ENCODE results near the gene ODAD3. TPM values are rescaled to one million over a fixed set of nuclear protein-coding genes. Genes with fewer than 3 reads are reported as not detected.
"Not testable (repeated sequence)": the region's sequence is repeated elsewhere in the genome, so short reads cannot be mapped to it uniquely, and the experiment has no call there.

Gene ODAD3
- total RNA-seq, 1 donor from 2014 or later: not detected

DNA sequence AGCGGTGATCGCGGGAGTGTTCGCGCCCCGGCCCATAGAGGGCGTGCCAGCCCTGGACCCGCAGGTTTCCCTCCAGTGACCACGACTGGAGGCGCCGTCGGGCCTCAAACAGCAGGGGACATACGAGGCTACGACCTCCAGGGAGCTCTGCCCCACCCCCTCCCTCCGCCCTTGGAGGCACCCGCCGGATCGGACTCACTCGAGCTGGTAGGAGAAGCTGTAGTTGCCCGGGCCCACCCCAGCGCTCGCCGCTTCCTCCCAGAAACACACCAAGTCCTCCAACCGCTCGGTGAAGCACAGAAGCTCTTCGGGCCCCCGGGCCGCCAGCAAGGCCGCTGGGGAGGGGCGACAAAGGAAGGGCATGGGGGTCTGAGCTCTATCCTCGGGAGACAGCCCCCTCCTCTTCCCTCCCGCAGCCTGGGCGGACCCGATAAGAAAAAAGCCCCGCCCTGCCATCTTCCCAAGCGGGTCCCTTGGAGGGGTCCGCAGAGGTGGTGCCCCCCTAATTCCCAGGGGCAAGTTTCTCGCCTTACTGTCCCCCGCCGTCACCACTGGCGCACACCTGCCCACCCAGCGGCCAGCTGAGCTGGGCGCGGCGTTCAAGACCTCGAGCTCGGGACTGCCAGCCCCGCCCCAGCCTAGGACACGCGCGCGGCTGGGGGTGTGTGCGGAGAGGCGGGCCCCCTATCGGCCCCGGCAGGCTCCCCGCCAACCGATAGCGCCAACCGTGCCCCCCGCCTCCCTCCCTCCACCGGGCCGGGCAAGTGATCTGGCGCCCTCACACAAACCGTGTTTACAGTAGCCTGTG is 51.8 kb downstream of the ODAD3 start:
- Histone ChIP-seq H3K4me3 (ENCODE audit: low read depth, low read length) (peak overlapping the region; percentile 27), H3K36me3 (ENCODE audit: control insufficient read depth, insufficient read depth, low read length) (no peaks in the 10 kb centered on the region), H3K27me3 (ENCODE audit: control insufficient read depth, insufficient read depth, low read length) (peaks cover 5% of the 10 kb centered on the region)
- no peak for DNase-seq (ENCODE audit: low read depth)
- no peak for FAIRE-seq
- TF ChIP-seq, protein P1, sequence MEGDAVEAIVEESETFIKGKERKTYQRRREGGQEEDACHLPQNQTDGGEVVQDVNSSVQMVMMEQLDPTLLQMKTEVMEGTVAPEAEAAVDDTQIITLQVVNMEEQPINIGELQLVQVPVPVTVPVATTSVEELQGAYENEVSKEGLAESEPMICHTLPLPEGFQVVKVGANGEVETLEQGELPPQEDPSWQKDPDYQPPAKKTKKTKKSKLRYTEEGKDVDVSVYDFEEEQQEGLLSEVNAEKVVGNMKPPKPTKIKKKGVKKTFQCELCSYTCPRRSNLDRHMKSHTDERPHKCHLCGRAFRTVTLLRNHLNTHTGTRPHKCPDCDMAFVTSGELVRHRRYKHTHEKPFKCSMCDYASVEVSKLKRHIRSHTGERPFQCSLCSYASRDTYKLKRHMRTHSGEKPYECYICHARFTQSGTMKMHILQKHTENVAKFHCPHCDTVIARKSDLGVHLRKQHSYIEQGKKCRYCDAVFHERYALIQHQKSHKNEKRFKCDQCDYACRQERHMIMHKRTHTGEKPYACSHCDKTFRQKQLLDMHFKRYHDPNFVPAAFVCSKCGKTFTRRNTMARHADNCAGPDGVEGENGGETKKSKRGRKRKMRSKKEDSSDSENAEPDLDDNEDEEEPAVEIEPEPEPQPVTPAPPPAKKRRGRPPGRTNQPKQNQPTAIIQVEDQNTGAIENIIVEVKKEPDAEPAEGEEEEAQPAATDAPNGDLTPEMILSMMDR (IDR thresholded peaks at IDR 0.05; ENCODE audit: insufficient read depth, low read length, severe bottlenecking): peak; percentile 85

DNA sequence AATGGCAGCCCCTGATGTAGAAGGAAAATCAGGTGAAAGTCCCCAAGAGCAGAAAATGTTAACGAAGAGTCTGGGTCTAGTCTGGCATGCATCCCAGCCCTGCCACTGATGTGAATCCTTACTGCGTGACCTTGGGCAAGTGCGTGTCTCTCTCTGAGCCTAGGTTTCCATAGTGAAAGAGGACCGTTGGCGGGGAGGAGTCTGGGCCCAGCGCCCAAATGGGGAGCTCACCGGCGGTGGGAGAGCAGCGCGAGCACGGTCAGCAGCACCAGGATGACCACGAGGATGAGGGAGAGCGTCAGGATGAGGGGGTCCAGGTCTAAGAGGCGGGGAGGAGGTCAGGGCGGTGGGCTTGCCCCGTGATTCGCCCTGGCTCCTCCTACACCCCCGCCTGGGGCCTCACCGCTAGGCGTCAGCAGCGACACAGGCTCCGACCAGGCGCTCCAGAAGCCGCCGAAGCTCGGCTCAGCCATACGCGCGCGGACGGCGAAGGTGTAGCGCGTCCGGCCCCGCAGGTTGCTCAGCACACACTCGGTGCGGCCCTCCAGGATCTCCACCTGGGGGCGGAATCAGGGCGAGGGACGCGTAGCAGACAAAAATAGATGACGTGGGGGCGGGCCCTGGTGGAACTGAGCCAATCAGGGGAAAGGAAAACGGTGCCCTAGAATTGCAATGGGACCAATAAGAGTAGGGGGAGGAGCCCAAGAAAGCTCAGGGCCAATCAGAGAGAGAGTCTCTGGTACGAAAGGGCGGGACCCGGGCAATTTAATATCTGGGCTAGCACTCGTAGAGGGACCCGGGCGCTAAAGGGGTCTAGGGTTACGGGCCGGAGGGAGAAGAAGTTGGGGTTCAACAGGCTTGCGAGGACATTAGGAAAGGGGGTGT is 54.0 kb downstream of the ODAD3 start:
- TF ChIP-seq, protein P1 (IDR thresholded peaks at IDR 0.05; ENCODE audit: insufficient read depth, low read length, severe bottlenecking): peak; percentile 85
- FAIRE-seq (no peak), DNase-seq (ENCODE audit: low read depth) (peak; percentile 91)
- H3K36me3 ChIP-seq (ENCODE audit: control insufficient read depth, insufficient read depth, low read length): no peaks in the 10 kb centered on the region
- H3K4me3 ChIP-seq (ENCODE audit: low read depth, low read length): peak overlapping the region; percentile 46
- H3K27me3 ChIP-seq (ENCODE audit: control insufficient read depth, insufficient read depth, low read length): peaks cover 5% of the 10 kb centered on the region

DNA sequence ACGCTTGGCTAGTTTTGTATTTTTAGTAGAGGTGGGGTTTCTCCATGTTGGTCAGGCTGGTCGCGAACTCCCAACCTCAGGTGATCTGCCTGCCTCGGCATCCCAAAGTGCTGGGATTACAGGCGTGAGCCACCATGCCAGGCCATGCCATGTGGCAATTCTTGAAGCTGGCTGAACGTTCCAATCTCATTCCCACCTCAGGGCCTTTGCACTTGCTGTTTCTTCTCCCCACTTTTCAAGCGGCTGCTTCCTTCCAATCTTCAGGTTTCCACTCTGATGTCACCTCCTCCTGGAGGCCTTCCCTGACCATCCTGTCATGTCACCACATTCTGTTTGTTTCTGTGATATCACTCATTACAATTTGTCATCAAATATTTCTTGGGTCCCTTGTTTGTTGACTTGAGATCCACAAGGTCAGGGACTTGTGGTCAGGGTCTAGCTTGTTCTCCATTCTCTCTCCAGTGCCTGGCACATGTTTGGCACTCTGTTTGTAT is 55.0 kb downstream of the ODAD3 start:
- no peak overlapping the region for H3K4me3 ChIP-seq (ENCODE audit: low read depth, low read length)
- no peak for DNase-seq (ENCODE audit: low read depth)
- TF ChIP-seq, protein P1 (IDR thresholded peaks at IDR 0.05; ENCODE audit: insufficient read depth, low read length, severe bottlenecking): no peak

DNA sequence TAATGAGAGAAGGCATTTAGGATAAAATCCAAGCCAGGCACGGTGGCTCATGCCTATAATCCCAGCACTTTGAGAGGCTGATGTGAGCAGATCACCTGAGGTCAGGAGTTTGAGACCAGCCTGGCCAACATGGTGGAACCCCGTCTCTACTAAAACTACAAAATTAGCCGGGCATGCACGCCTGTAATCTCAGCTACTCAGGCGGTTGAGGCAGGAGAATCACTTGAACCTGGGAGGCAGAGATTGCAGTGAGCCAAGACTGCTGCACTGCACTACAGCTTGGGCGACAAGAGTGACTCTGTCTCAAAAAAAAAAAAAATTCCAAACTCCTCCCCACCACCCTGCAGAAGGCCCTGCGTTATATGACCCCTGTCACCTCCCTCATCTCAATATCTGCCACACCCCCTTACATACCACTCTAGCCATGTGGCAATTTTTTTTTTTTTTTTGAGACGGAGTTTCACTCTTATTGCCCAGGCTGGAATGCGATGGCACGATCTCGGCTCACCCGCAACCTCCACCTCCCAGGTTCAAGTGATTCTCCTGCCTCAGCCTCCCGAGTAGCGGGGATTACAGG is 55.6 kb downstream of the ODAD3 start:
- not testable (repeated sequence) for FAIRE-seq; H3K4me3 ChIP-seq (ENCODE audit: low read depth, low read length); H3K27me3 ChIP-seq (ENCODE audit: control insufficient read depth, insufficient read depth, low read length); DNase-seq (ENCODE audit: low read depth); H3K36me3 ChIP-seq (ENCODE audit: control insufficient read depth, insufficient read depth, low read length)

More for the DNA sequence above, 55.0 kb downstream of the ODAD3 start:
- no peak for FAIRE-seq
- Histone ChIP-seq H3K27me3 (ENCODE audit: control insufficient read depth, insufficient read depth, low read length) (peaks cover 5% of the 10 kb centered on the region), H3K36me3 (ENCODE audit: control insufficient read depth, insufficient read depth, low read length) (no peaks in the 10 kb centered on the region)

DNA sequence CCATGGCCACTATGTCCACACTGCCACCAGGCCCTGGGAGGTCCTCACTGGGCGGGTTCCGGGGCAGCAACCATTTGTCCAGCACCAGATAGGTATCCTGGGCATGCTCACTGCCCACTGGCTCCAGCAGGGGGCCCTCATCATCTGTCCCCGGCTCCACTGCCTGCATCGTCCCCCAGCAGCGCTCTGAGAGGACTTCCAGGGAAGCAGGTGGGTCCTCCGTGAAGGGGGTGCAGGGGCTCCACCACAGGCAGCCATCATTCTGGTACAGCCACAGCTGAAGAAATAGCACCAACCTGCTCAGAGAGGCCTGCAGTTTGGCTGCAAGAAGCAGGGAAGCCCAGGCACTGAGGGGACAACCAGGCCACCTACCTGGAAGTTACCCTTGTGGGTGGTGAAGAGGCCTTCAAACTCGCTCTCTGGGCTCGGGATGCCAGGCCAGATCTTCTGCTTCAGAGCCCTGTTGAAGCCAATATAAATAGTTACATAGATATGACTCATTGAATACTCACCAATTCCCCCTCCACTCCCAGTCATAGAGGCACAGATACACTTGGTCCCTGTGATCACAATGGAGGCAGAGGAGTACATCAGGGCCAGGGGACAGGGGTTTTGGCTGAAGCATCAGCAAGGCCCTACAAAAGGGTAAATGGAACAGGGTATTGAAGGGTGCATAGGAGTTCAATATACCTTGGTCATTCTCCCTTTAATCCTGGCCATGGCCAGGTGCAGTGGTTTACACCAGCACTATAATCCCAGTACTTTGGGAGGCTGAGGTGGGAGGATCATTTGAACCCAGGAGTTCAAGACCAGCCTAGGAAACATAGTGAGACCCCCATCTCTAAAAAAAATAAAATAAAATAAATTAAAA is 56.4 kb downstream of the ODAD3 start:
- no peaks in the 10 kb centered on the region for H3K36me3 ChIP-seq (ENCODE audit: control insufficient read depth, insufficient read depth, low read length)
- H3K4me3 ChIP-seq (ENCODE audit: low read depth, low read length): no peak overlapping the region
- TF ChIP-seq, protein P1 (IDR thresholded peaks at IDR 0.05; ENCODE audit: insufficient read depth, low read length, severe bottlenecking): peak; percentile 27
- peaks cover 4% of the 10 kb centered on the region for H3K27me3 ChIP-seq (ENCODE audit: control insufficient read depth, insufficient read depth, low read length)
- no peak for FAIRE-seq
- peak; percentile 86 for DNase-seq (ENCODE audit: low read depth)
